Upper lobe of left lung (tissue), 4 donors: Measurements from ENCODE around the gene PRLH.

Experiments used
- CTCF ChIP-seq, 6 experiments: fragments of 450-650 bp in 4 of 6; fragments of 200-600 bp in 2 of 6; sonication (generic) in 2 of 6; IDR thresholded peaks; one replicate each; pipeline ENCODE4 v1.5.1; 2016 to 2019; ENCODE audit warnings: antibody characterized with exemption in 6 of 6
- EP300 ChIP-seq, 4 donors: sonication (generic); formaldehyde crosslinking; IDR thresholded peaks; one replicate each; pipeline ENCODE4 v1.5.1; 2017; ENCODE audit warnings: antibody characterized with exemption in 4 of 4, control low read depth in 2 of 4
- POLR2AphosphoS5 ChIP-seq, 2 donors: sonication (generic); formaldehyde crosslinking; IDR thresholded peaks; one replicate each; pipeline ENCODE4 v1.5.1; 2017; ENCODE audit warnings: antibody characterized with exemption in 2 of 2

GRCh38 chr2:237556773-237557632 lies 9.4 kb upstream of the PRLH start:
- TF ChIP-seq CTCF (IDR thresholded peaks at IDR 0.05) (no peak), POLR2AphosphoS5 (IDR thresholded peaks at IDR 0.05) (no peak), EP300 (IDR thresholded peaks at IDR 0.05) (no peak)
